ENCODE data around the gene CYP2W1.

The CYP2W1 gene

DNA sequence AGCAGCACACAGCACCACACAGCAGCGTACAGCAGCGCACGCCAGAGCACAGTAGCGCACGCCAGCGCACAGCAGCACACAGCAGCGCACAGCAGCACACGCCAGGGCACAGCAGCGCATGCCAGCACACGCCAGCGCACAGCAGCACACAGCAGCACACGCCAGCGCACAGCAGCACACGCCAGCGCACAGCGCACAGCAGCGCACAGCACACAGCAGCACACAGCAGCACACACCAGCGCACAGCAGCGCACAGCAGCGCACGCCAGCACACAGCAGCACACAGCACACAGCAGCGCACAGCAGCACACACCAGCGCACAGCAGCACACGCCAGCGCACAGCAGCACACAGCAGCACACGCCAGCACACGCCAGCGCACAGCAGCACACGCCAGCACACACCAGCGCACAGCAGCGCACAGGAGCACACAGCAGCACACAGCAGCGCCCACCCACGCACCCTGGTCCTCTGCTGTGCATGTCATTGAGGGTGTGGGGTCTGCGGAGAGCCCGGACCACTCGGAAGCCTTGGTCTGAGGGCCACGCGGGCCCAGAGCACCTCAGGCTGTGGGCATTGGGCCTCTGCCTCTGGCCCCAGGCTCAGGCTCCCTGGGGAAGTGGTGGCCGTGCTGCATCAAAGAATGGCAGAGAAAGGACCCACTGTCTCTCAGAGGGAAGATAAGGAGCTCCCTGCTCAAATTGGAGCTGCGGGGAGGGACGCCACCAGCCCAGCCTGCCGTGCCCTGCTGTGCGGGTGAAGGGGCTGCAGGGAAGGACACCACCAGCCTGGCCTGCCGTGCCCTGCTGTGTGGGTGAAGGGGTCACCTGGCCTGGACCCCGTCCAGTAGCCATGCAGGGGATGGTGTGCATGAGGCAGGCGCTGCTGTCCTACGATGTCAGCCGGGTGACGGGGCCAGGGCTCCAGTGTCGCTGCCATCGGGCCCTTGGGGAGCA lies 33.9 kb downstream of the CYP2W1 start:
- no peak for DNase-seq

GRCh38 chr7:1017586-1018333 lies 34.8 kb downstream of the CYP2W1 start:
- DNase-seq: no peak

DNA sequence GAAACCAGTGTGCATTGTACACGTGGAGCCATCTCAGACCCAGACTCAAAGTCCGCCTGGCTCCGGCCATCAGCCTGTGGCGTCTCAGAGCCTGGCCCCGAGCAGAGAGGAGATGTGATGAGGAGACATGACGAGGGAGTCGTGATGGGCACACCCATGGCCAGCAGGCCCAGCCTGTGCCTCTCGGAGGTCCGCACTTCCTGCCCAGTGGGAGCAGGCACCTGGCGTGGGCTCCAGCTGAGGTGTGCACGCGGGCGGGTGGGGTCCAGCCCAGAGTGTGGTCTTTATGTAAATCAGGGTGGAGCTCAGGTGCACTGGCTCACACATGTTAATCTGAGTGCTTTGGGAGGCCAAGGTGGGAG lies 35.3 kb downstream of the CYP2W1 start:
- DNase-seq: no peak

- DNase-seq: no peak
These were observed 36.3 kb downstream of the CYP2W1 start for GRCh38 chr7:1019255-1019785.

- DNase-seq: no peak
These were observed 37.0 kb downstream of the CYP2W1 start for GRCh38 chr7:1019789-1020610.

GRCh38 chr7:1020849-1021251 lies 37.9 kb downstream of the CYP2W1 start:
- no peak for DNase-seq

- DNase-seq: no peak
These were observed 38.4 kb downstream of the CYP2W1 start for GRCh38 chr7:1021366-1021765.

- no peak for DNase-seq
These were observed 39.0 kb downstream of the CYP2W1 start for GRCh38 chr7:1021931-1022330.

DNA sequence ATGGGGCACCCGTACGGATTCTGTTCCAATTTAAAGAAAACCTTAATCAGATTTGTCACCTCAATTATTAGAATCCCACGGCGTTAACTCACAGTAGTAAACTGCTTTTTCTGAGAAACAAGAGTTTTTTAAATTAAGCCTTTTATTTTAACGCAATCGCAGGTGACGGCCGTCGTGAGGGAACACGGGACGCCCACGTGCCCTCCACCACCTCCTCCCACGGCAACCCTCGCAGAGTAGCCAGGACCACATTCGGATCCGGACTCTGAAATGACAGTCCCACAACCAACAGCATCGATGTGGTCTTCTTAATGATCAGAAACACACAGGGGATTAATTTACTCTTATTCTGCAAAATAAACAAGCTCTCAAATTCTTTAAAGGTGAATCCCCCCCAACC lies 39.4 kb downstream of the CYP2W1 start:
- no peak for DNase-seq

- DNase-seq: no peak
These were observed 40.0 kb downstream of the CYP2W1 start for GRCh38 chr7:1022801-1023465.

DNA sequence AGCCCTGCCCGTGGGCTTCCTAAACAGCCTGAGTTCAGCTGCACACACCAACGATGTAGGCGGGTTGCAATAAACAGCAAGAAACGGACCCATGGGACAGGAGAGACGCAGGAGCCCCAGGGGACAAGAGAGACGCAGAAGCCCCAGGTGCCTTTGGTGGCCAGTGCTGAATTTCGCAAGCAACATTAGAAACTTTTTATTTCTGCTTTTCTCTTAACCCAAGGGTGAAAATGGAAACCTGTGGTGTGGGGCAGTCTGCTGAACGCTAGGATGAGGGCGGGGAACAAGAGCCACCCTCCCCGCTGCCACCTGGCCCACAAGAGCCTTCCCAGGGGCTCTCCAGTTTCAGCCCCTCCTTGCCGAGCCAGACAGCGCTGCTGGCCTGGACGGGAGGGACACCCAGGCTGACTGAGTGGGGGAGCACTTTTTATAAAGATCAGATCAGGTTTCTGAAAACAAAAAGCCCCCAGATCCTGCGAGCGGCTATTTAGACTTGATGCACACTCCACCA lies 41.4 kb downstream of the CYP2W1 start:
- no peak for DNase-seq

GRCh38 chr7:1024876-1025742 lies 42.1 kb downstream of the CYP2W1 start:
- no peak for DNase-seq

DNA sequence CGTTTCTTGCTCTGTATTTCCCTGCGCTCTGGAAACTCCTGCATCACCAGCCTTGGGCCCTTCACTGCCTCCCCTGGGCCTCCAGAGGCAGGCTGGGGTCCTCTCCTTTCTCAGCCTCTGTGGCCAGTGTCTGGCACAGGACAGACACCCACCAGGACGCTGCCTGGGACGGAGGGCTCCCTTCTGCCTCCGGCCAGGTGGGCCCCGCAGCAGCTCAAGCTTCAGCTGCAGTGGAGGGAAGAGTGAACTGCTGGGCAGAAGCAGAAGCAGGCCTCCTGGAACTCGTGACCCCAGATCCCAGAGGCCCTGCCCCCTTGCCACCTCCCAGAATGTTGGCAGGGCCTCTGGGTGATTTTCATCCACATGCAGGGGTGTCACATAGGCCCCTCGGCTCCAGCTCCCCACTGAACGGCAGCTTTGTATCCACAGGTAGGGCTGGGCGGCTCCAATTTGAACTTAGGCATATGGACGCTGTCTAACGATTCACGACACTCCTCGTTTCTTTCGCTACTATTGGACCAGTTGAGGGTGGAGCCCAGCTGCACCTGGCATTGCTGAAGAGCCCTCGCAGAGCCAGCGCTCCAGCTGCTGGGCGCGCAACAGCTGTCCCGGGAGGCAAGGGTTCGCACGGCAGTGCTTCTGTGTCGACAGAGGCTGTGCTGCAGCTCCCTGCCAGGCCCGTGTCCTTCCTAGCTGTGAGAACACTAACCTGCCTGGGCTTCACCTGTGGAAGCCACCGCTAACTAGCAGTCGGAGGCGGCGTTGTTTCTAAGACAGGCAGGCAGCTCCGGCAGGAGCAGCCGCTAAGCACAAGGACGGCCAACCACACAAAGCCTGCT lies 43.0 kb downstream of the CYP2W1 start:
- no peak for DNase-seq

GRCh38 chr7:1026721-1027161 lies 43.8 kb downstream of the CYP2W1 start:
- DNase-seq: no peak

DNA sequence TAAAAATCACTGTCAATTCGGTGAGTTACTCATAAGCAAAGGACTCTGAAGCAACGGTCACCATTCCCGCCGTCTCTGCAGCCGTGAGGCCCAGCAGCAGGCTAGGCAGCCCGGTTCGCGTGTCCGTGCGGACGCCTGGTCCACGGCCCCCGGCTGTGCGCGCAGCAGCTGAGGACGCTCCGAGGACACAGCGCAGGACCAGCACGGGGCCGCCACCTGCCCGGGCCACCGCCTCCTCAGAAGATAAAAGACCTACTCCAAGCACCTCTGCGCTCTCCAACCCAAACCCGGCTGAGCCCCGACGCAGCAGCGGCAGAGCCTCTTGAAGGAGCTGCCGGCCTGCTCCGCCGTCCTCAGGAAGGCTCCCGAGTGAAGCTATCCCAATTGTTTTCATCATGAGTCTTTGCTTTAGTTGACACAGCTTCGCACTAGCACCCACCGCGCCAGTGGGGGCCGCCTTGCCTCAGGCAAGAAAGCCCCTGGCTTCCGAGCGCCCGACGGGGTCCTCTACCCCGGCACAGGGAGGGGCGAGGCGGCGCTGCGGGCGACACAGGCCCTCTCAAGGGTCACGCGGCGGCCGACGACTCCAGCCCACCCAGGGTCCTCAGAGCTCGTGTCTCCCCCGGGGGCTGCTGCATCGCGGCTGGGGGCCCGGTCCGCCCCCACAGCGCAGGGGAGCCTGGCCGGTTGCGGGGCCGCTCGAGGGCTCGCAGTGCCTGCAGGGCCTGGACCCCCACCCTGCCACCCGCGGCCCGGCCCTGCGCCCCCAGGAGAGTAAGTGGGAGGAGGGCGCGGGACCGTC lies 44.5 kb downstream of the CYP2W1 start:
- no peak for DNase-seq

- peak; percentile 72 for DNase-seq
These were observed 45.2 kb downstream of the CYP2W1 start for GRCh38 chr7:1028044-1028770.

DNA sequence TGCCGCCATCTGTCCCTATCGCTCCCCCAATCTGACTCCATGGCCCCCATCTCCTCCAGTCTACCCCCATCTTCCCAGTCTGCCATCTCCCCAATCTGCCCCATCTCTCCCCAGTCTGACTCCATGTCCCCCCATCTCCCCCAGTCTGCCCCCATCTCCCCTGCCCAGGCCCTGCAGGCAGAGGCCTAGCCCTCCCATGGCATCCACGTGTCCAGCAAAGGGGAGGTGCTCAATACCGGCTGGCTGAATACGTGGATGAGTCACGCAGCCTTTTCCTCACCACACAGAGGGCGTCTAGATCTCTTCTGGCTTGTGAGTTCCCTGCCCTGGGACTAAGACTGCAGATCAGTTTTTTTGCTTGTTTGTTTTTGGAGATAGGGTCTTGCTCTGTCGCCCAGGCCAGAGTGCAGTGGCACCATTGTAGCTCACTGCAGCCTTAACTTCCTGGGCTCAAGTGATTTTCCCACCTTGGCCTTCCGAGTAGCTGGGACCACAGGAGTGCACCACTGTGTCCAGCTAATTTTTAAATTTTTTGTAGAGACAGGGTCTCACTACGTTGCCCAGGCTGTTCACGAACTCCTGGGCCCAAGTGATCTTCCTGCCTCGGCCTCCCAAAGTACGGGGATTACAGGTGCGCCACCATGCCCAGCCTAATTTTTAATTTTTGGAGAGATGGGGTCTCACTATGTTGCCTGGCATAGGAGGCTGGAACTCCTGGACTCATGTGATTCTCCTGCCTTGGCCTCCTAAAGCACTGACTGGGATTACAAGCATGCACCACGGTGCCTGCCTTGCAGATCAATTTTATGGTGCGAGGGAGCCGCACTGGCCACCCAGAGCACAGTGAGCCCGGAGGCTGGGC lies 46.0 kb downstream of the CYP2W1 start:
- peak; percentile 63 for DNase-seq
